ENCODE results near the gene CFAP52. TPM values are rescaled to one million over a fixed set of nuclear protein-coding genes. Genes with fewer than 3 reads are reported as not detected.

The CFAP52 gene
- total and polyA plus RNA-seq, 2 of the 13 experiments (the other 11 are each of a cell fraction or from before 2014, with no cell fraction given): not detected

DNA sequence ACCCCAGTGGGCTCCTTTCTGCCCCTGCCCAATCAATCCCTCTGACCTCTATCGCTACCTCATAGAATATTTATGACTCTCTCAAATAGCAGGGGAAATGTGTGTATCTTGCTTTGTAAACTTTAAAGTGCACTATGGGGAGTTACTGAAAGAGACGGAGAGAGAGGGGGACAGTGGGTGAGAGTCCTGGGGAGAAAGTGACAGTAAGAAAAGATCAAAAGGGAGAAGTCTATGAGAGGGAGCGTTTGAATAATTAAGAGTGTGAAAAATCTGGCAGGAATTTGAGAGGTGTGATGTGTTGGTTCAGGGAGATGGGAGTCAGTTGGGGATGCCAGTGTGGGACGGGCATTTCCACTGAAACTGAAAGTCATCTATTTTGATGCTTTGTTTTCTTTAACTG is 101.5 kb downstream of the CFAP52 start:
- no TSS peak for BruUV-seq (replicated peaks)
- no peak overlapping the region for H3K27ac ChIP-seq (ENCODE audit: extremely low read length, insufficient read depth, low read length)
- H3K27me3 ChIP-seq (ENCODE audit: control insufficient read depth in 1 of 2, insufficient read depth in 2 of 2, low read length in 2 of 2): no peaks in the 10 kb centered on the region
- no peaks in the 10 kb centered on the region for H3K79me2 ChIP-seq (ENCODE audit: insufficient read depth, low read length)
- CTCF ChIA-PET (ENCODE audit: low intra/inter-chr PET ratio, low total read pairs): no interaction called here
- H3K4me2 ChIP-seq (ENCODE audit: low read depth, low read length): no peak overlapping the region
- no peak overlapping the region for H3K4me3 ChIP-seq (replicated peaks in 1 of 3; ENCODE audit: insufficient read depth in 1 of 3, low read depth in 2 of 3, low read length in 3 of 3)
- WGBS (ENCODE audit: low lambda C conversion rate): 70% methylated on average over 4 of the region's 4 CpGs
- H2AFZ ChIP-seq (ENCODE audit: low read length): no peak overlapping the region
- H3K9me3 ChIP-seq (ENCODE audit: low read length): peaks cover 18% of the 10 kb centered on the region
- H3K4me1 ChIP-seq (ENCODE audit: insufficient read depth, low read length): no peaks in the 10 kb centered on the region
- POLR2A ChIA-PET: no interaction called here
- in situ Hi-C loops (cut with HindIII; ENCODE audit: extremely low pct_ligation_motif_present, low pct_unique_long_range_greater_than_20kb) (no loop called here), intact Hi-C loops (cut with micrococcal nuclease; ENCODE audit: unreplicated experiment) (no loop called here)
- ATAC-seq (no peak), DNase-seq (ENCODE audit: low spot score) (no peak), FAIRE-seq (no peak)
- H4K20me1 ChIP-seq (ENCODE audit: insufficient read depth, low read length): no peaks in the 10 kb centered on the region
- H3K9ac ChIP-seq (ENCODE audit: insufficient read depth, low read depth, low read length): no peak overlapping the region
- no peaks in the 10 kb centered on the region for H3K36me3 ChIP-seq (replicated peaks in 1 of 2; ENCODE audit: control insufficient read depth in 1 of 2, insufficient read depth in 2 of 2, low read length in 2 of 2)
- TF ChIP-seq, protein P1, sequence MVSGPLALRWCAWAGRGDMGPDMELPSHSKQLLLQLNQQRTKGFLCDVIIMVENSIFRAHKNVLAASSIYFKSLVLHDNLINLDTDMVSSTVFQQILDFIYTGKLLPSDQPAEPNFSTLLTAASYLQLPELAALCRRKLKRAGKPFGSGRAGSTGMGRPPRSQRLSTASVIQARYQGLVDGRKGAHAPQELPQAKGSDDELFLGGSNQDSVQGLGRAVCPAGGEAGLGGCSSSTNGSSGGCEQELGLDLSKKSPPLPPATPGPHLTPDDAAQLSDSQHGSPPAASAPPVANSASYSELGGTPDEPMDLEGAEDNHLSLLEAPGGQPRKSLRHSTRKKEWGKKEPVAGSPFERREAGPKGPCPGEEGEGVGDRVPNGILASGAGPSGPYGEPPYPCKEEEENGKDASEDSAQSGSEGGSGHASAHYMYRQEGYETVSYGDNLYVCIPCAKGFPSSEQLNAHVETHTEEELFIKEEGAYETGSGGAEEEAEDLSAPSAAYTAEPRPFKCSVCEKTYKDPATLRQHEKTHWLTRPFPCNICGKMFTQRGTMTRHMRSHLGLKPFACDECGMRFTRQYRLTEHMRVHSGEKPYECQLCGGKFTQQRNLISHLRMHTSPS (CRISPR knock-in tag; IDR thresholded peaks at IDR 0.05; ENCODE audit: low read depth): no peak
- TF ChIP-seq ZNF264 (CRISPR knock-in tag; IDR thresholded peaks at IDR 0.05) (no peak), IRF2 (CRISPR knock-in tag; IDR thresholded peaks at IDR 0.05) (no peak)
- TF ChIP-seq, protein P2, sequence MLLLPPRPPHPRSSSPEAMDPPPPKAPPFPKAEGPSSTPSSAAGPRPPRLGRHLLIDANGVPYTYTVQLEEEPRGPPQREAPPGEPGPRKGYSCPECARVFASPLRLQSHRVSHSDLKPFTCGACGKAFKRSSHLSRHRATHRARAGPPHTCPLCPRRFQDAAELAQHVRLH (CRISPR knock-in tag; IDR thresholded peaks at IDR 0.05; ENCODE audit: borderline replicate concordance, low read depth): no peak
- TF ChIP-seq, protein P3, sequence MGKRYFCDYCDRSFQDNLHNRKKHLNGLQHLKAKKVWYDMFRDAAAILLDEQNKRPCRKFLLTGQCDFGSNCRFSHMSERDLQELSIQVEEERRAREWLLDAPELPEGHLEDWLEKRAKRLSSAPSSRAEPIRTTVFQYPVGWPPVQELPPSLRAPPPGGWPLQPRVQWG (CRISPR knock-in tag; IDR thresholded peaks at IDR 0.05; ENCODE audit: borderline replicate concordance, low read depth): no peak
